CD4-positive, alpha-beta T cell treated with Interferon alpha-2 for 1 hour (primary cell): ENCODE results near the gene TIAM2.
A peak's percentile ranks its signal among the peaks of the same experiment; 100 is the strongest.
"Not testable (repeated sequence)": the region's sequence is repeated elsewhere in the genome, so short reads cannot be mapped to it uniquely, and the experiment has no call there.

Experiments used
- DNase-seq, 2 donors: peaks; one replicate each; pipeline ENCODE4 v3.0.0-alpha.2; 2020 to 2022

TIAM2 gene

GRCh38 chr6:155103816-155104366 lies 108.8 kb downstream of the TIAM2 start:
- DNase-seq: peak in 1 of 2 donors; percentile 21

- no peak for DNase-seq
Measured at GRCh38 chr6:155106456-155107115, 111.5 kb downstream of the TIAM2 start.

GRCh38 chr6:155107432-155108069 lies 112.4 kb downstream of the TIAM2 start:
- DNase-seq: no peak

- DNase-seq: no peak
Measured at GRCh38 chr6:155108070-155108820, 113.1 kb downstream of the TIAM2 start.

GRCh38 chr6:155110721-155111120 lies 115.6 kb downstream of the TIAM2 start:
- DNase-seq: no peak

- DNase-seq: no peak
Measured at GRCh38 chr6:155112757-155113156, 117.6 kb downstream of the TIAM2 start.

- no peak for DNase-seq
Measured at GRCh38 chr6:155115893-155116570, 120.9 kb downstream of the TIAM2 start.

GRCh38 chr6:155116571-155116910 lies 121.4 kb downstream of the TIAM2 start:
- DNase-seq: no peak

GRCh38 chr6:155117256-155117655 lies 122.1 kb downstream of the TIAM2 start:
- no peak for DNase-seq

GRCh38 chr6:155117785-155118184 lies 122.7 kb downstream of the TIAM2 start:
- no peak for DNase-seq

GRCh38 chr6:155119201-155119600 lies 124.1 kb downstream of the TIAM2 start:
- DNase-seq: not testable (repeated sequence)

GRCh38 chr6:155120034-155120433 lies 124.9 kb downstream of the TIAM2 start:
- no peak for DNase-seq

GRCh38 chr6:155121294-155121693 lies 126.2 kb downstream of the TIAM2 start:
- DNase-seq: no peak

- no peak for DNase-seq
Measured at GRCh38 chr6:155121699-155122098, 126.6 kb downstream of the TIAM2 start.

GRCh38 chr6:155122199-155122950 lies 127.3 kb downstream of the TIAM2 start:
- no peak for DNase-seq

- DNase-seq: no peak
Measured at GRCh38 chr6:155123520-155123919, 128.4 kb downstream of the TIAM2 start.

GRCh38 chr6:155125906-155126305 lies 130.8 kb downstream of the TIAM2 start:
- no peak for DNase-seq

- no peak for DNase-seq
Measured at GRCh38 chr6:155126727-155127439, 131.8 kb downstream of the TIAM2 start.

GRCh38 chr6:155128977-155129376 lies 133.9 kb downstream of the TIAM2 start:
- DNase-seq: no peak

- no peak for DNase-seq
Measured at GRCh38 chr6:155129744-155130143, 134.6 kb downstream of the TIAM2 start.

GRCh38 chr6:155130161-155130853 lies 135.2 kb downstream of the TIAM2 start:
- no peak for DNase-seq
